Thyroid gland (tissue), 4 donors: ENCODE measurements around the gene PTPN9.

Experiments
- CTCF ChIP-seq, 6 experiments: fragments of 200-600 bp in 3 of 6; fragments of 450-650 bp in 3 of 6; sonication (generic) in 3 of 6; IDR thresholded peaks; one replicate each; pipeline ENCODE4 v1.5.1; 2016 to 2019; ENCODE audit warnings: antibody characterized with exemption in 6 of 6, mild to moderate bottlenecking in 2 of 6, inconsistent platforms in 1 of 6, moderate library complexity in 1 of 6
- POLR2A ChIP-seq, 2 donors: fragments of 450-650 bp; IDR thresholded peaks; one replicate each; pipeline ENCODE4 v1.6.1; 2017; ENCODE audit warnings: antibody characterized with exemption in 2 of 2, mild to moderate bottlenecking in 2 of 2, moderate library complexity in 1 of 2

- no peak for TF ChIP-seq POLR2A (IDR thresholded peaks at IDR 0.05)
- TF ChIP-seq CTCF (IDR thresholded peaks at IDR 0.05) = no peak
Observed at GRCh38 chr15:75437721-75438120, 141.4 kb downstream of the PTPN9 start.
